HG02840 (cell line): ENCODE results near the gene ABCD4.
"Not testable (repeated sequence)": the region's sequence is repeated elsewhere in the genome, so short reads cannot be mapped to it uniquely, and the experiment has no call there.

Source experiments
- ATAC-seq: cut with Tn5 transposase; IDR thresholded peaks from one replicate; pipeline ENCODE4 v1.9.1; 2021; ENCODE audit warnings: mild to moderate bottlenecking, moderate library complexity, moderate number of reproducible peaks; ENCODE audit not compliant: unreplicated experiment, low FRiP score

Gene ABCD4

DNA sequence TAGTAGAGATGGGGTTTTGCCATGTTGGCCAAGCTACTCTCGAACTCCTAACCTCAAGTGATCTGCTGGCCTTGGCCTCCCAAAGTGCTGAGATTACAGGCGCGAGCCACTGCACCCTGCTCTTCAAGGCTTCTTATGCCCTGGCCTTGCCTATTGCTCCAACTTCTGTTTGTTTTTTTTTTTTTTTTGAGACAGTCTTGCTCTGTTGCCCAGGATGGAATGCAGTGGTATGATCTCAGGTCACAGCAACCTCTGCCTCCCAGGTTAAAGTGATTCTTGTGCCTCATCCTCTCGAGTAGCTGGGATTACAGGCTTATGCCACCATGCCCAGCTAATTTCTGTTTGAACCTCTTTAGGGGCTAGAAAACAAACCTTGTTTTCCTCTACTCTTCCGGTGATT, 6.0 kb upstream of the ABCD4 start:
- ATAC-seq, result no peak

DNA sequence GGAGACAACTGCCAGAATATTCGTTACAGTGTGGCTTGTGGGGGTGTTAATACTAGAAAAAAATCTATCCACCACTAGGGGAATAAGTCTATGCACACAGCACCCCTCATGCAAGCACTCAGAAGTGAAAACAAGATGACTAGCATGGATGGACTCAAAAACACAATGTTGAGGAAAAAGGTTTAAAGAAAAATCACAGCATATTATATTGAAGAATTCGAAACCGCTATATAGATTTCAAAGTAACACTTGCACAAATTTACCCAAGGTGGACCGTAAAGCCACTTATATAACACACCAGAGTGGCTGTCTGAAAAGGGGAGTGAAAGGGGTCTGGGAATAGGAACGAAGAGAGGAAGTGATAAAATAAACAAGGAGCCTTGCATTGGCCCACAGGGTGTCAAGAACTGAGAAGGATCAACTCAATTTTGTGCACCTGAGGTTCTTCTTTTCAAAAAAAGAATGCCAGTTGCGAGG, 544 bp downstream of the ABCD4 start:
- no peak for ATAC-seq

DNA sequence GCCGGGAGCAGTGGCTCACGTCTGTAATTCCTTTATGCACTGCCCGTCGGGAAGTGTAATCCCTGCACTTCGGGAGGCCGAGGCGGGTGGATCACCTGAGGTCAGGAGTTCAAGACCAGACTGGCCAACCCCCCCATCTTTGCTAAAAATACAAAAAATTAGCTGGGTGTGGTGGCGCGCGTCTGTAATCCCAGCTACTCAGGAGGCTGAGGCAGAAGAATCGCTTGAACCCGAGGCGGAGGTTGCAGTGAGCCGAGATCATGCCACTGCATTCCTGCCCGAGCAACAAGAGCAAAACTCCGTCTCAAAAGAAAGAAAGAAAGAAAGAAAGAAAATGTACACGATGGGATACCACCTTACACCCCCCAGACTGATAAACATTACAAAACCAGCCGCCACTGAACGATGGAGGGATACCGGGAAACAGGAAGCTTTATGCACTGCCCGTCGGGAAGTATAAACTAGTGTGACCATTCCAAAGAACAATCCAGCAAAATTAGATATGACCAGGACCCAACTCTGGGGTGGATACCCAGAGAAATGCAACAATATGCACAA, 1.1 kb downstream of the ABCD4 start:
- ATAC-seq, result no peak

DNA sequence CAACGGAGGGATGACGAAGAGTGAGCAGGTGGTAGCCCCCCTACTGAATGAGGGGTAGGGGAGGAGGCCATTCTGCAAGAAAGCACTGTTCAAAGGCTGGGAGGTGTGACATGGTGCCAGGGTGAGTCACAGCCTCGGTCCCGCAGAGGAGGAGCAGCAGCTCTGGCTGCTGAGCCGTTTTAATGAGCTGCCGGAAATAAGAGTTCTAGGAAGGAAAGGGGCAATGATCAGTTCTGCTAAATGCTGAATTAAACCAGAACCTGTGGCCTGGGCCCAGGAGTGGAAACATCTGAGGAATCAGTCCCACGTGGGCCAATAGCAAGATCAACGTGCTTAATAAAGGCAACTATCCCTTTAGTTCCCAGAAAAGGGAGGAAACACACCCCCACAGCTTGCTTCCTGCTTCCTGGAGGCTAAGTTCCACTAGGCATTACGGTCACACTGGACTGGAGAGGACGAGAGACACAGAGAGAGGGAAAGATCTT, 3.6 kb downstream of the ABCD4 start:
- no peak for ATAC-seq

DNA sequence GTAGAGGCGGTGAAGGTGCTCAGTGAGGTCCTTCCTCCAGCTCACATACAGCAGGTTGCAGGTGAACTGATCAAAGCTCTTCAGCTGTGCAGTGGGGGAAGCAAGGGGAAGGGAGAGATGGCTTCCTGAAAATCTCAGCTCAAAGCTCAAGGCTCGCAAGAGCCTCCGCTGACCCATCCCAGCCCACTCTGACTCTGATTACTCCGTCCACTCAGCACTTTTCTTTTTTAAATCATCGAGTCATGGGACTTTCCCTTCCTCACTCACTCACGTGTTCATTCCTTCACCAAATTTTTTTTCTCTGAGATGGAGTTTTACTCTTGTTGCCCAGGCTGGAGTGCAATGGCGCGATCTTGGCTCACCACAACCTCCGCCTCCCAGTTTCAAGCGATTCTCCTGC, 4.7 kb downstream of the ABCD4 start:
- ATAC-seq, result no peak

DNA sequence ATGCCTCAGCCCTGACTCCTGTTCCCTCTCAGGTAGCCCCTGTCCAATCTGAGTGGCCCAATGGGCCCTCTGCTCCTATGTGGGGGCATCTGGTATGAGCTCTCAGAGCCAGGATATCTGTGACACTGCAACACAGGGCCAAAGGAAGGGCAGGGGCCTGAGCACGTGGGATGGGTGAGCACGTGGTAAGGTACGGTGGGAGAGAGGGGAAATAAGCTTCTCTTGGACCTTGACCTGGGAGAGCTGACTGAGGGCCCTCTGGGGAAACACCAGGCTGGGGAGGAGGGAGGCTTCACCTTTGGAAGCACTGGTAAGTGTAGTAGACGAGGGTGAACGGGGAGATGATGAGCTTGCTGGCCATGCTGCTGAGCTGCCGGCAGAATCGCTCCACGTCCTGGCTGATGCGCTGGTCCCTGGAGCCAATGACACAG, 6.7 kb downstream of the ABCD4 start:
- ATAC-seq, result no peak

DNA sequence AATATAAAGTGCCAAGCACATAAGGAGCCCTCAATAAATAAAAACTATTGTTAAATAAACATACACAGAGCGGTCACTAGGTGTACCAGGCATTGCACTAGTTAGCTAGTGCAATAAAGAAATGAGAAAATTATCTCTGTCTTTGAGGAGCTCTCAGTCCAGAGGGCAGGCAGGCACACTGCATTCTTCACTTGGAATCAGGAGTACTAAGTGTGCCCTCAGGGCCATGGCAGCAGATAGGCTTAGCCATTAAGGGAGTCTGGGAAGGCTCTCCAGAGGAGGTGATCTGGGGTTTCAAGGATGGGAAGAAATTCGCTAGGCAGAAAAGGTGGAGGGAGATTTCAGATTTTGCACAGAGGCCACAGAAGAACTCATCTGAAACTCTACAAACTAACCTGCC, 9.1 kb downstream of the ABCD4 start:
- ATAC-seq, result no peak

DNA sequence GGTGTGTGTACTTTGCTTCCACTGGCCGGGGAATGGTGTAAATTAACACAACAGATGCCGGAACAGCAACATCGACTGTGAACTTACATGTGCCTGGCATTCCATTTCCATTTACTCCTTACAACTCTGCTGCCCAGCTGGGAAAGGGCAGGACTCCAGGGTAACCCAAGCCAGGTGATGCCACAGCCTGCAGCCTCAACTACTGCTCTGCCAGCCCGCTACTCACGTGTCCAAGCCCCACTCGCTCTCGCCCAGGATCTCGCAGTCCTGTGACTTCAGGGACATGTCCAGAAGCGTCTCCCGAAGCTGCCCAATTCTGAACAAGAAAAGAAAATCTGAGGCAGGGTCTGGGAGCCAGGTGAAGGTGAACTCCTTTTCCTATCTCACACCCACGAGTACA, 10.7 kb downstream of the ABCD4 start:
- ATAC-seq, result no peak

DNA sequence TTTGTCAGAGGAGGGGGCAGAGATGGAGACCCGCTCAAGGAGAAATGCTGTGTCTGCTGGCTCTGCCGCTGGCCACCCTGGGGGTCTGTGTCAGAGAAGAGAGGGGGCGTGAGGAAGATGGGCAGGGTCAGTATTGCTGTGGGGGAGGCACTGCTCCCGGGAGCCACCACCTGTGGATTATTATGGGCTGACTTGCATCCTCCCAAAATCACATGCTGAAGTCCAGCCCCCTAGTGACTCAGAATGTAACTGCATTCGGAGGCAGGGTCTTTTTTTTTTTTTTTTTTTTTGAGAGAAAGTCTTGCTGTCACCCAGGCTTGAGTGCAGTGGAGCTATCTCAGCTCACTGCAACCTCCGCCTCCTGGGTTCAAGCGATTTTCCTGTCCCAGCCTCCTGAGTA, 12.3 kb downstream of the ABCD4 start:
- ATAC-seq, result no peak

DNA sequence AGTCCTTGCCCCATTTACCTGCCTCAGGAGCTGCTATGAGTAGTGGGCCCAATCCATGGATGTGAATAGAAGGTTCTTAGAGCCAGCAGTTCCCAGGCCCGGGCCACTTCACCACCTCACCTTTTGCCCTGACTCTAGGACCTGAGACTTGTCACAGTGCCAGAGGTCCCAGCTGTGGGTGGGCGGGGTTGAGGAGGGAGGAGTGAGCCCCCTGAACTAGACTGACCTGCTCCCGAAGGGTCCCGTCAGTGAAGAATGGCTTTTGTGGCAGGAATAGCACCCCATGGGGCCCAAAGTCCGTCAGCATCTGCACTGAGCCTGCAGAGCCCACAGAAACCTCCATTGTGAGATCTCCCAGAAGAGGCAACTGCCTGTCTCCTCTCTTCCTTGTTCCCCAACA, 12.9 kb downstream of the ABCD4 start:
- ATAC-seq, result no peak

DNA sequence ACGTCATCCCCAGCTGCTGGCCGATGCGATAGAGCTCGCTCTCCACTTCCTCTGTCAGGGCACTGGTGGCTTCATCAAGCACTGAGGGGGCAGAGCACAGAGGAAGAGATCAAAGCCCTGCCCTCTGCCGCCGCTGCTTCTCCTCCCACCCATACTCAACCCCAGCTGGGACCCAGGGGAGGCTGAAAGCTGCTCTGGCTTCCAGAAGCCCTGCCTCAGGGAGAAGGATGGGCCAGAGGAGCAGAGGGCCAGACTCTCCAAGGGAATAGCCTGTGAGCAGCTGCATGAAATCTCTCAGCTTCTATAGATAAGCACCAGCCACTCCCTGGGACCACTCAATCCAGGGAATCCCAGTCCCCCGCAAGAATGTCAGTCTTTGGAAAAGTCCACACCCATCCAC, 16.0 kb downstream of the ABCD4 start:
- ATAC-seq, result no peak

DNA sequence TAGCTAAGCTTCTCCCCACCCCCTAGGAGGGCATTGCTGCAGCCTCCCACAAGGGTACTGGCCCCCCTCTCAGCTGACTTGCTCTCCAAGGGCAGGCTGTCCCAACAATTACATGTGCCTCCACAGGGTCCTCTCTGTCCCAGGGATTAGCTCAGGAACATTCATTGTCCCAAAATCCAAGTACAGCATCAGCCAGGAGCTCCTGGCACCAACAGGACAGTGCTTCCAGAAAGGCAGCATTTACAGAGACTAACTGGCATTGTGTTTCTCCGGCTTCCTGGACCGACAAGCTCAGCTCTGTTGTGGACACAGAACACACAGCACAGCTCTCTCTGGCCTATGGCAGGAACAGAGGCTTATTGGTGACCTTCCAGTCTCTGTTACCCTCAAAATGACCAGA, 21.7 kb downstream of the ABCD4 start:
- no peak for ATAC-seq

DNA sequence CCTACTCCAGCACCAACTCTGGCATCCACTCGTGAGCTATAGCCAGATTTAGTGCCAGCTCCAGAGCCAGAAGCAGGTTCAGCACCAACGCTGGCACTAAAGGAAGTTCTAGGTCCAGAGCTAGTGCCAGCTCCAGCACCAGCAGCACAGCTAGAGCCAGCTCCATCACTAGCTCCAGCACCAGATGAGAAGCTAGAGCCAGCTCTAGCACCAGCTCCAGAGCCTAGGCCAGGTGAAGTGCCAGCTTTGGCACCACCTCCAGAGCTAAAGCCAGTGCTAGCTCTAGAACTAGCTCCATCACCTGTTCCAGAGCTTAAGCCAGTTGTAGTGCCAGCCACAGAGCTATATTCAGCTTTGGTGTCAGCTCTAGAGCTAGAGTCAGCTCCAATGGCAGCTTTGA, 24.7 kb downstream of the ABCD4 start:
- no peak for ATAC-seq

DNA sequence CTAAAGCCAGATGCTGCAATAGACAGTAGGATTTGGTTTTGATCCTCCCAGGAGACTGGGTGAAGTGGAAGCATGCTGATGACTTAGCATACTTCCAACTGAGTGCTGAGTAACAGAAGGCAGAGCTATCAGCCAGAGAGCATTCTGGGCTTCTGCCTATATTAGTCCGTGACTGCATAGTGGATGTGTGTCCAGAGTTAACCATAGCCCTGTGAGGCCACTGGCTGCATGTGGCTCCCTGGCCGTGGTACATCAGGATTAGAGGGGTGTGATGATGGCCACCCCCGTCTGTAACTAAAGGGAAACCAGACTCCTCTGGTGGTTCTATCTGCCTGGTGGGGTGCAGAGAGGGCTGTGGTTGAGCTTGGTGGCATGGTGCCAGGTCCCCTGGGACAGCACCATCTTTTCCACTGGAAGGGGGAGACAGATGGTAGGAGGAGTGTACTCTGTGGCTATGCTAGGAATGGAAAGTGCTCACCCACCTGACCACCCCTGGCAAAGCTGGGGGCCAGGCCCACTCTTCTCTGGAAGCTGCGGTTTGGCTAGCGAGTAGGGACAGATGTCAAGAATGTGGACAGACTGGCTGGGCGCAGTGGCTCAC, 27.4 kb downstream of the ABCD4 start:
- no peak for ATAC-seq

DNA sequence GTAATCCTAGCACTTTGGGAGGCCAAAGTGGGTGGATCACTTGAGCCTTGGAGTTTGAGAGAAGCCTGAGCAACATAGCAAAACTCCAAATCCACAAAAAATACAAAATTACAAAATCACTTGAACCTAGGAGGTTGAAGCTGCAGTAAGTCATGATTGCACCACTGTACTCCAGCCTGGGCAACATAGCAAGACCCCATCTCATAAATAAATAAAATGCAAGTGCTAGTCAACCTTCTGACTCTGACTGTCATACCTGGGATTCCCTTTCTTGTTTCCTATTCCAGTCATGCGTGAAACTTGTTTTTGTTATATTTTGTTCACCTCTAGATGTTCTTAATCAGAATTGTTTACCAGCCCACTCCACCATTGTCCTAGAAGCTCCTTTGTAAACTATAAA, 31.4 kb downstream of the ABCD4 start:
- ATAC-seq, result no peak

DNA sequence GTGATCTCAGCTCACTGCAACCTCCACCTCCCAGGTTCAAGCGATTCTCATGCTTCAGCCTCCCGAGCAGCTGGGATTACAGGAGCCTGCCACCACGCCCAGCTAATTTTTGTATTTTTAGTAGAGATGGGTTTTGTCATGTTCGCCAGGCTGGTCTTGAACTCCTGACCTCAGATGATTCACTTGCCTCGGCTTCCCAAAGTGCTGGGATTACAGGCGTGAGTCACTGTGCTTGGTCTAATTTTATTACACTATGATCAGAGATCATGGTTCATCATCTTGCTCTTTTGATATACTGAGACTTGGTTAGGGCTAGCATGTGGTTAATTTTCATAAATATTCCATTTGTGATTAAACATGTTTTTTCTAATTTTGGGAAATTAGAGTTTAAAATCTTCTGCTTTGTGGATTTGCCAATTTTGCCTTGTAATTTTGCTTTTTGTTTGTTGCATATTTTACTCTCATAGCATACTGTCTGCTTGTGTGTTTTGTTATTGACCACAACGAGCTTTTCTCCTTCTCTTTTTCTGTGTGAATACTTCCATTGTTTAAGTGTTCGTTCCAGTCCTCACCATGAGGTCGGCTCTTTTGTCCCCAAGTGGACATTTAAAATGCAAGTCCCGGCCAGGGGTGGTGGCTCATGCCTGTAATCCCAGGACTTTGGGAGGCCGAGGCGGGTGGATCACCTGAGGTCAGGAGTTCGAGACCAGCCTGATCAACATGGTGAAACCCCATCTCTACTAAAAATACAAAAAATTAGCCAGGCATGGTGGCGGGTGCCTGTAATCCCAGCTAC, 32.2 kb downstream of the ABCD4 start:
- ATAC-seq, result not testable (repeated sequence)

DNA sequence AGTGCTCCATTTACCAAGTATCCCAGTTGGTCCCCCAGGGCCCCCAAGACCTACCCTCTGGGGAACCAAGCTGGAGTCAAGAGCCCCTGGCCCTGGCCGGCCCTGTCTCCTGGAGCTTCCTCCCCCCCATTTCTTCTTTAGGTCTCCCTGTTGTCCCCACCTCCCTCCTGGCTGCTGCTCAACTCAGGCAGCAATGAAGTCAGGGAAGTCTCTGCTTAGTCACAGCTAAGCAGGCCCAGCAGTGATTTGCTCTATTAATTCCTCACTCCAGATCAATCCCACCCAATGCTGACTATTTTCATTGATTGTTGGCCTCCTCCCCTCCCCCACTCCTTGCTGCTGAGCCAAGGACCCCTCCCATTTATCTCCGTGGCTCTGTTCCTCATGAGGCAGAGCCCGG, 35.1 kb downstream of the ABCD4 start:
- ATAC-seq, result no peak

DNA sequence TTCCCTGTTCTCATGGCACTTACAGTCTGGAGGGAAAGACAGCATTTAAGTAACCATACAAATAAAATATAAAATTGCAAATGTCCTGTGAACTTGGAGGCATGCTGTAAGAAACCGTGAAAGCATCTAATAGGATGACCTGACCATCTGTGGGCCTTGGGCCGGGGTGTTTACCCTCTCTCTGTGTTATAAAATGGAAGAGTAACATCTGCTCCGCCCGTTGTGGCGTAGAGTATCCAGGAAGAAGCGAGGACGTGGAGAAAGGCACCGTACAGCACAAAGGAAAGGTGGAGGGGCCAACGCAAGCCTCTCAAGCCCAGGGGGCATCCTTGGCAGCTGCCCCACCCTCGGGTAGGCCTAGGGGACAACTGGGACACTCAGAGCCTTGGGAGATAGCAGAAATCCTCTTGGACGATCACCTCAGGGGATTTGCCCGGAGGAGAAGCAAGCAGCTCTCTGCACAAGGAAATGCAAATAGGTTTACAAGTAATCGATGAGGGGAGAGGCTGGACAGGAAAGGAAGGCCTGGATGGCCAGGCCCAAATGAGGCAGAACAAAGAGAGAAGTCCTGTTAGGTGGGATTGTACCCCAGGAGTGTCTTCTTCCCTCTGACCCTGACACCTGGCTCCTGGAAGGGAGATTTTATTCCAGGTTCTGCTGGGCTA, 37.3 kb downstream of the ABCD4 start:
- ATAC-seq, result no peak

DNA sequence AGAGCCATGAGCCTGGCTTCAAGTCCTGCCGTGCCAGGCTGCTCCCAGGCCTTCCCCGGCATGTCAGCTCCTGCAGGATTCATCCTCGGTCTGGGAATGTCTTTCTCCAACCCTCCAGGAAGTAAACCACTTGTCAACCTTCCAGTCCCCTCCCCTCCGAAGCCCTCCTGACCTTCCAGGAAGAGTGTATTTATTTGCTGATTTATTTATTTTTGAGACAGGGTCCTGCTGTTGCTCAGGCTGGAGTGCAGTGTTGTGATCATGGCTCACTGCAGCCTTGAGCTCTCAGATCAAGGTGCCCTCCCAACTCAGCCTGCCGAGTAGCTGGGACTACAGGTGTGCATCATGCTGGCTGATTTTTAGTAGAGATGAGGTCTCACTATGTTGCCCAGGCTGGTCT, 38.8 kb downstream of the ABCD4 start:
- ATAC-seq, result no peak

DNA sequence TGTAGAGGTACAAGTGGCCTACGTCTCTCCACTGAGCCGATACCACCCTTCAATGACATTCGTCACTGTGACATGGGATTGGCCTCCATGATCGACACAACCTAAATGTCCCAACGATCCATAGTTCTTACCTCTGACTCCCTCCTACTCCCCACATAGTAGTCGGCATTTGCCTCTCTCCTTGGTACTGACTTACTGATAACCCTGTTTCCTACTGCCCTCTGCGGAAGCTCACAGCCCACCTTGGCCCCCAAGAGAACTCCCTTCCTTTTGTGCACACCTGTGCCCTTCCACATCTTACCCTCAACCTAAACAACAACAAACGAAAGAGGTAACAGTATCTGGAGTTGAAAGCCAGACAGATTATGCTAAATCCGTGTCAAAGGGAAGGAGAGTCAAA, 39.6 kb downstream of the ABCD4 start:
- ATAC-seq, result no peak

DNA sequence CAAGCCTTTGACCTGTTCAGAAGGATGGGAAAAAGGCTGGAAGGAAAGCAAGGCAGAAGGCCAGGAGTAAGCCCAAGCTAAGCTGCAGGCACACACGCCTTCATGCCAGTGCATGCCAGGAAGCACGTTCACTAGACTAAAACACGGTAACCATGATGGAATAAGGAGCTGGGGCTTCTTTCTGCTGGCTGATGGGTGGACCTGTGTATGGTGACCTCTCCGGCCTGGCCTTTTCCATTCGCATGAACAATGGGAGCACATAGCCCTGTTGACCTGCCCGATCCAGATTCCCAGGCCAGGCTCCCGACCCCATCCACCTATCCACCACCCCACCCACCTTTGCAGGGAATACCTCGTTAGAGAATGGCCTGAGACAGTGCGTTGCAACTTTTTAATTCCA, 40.7 kb downstream of the ABCD4 start:
- no peak for ATAC-seq
